ENCODE measurements around the gene WDR41. TPM values are rescaled to one million over a fixed set of nuclear protein-coding genes. Genes with fewer than 3 reads are reported as not detected.

The WDR41 gene
- total and polyA plus RNA-seq, 12 donors: 9.8 to 63.0 (median 34.4) TPM

GRCh38 chr5:77427998-77428397, 64.1 kb downstream of the WDR41 start:
- TF ChIP-seq CTCF (IDR thresholded peaks at IDR 0.05) (no peak), POLR2A (IDR thresholded peaks at IDR 0.05) (no peak)
- Histone ChIP-seq H3K4me3 (no peak overlapping the region), H3K27ac (no peak overlapping the region), H3K9me3 (replicated peaks in 1 of 3) (no peaks in the 10 kb centered on the region), H3K27me3 (no peaks in the 10 kb centered on the region), H3K4me1 (replicated peaks in 1 of 2) (peaks cover 0 to 17% of the 10 kb centered on the region in 2 donors), H3K36me3 (replicated peaks in 1 of 2) (peaks cover 0 to 19% of the 10 kb centered on the region in 2 donors)
- no peak for DNase-seq
- intact Hi-C loops (cut with DNase I): no loop called here

- peaks cover 0 to 6% of the 10 kb centered on the region in 2 donors for H3K36me3 ChIP-seq (replicated peaks in 1 of 2)
- WGBS, 4 donors: 57 to 80% (median 59%) methylated on average over 2 of the region's 2 CpGs
- no peaks in the 10 kb centered on the region for H3K9me3 ChIP-seq (replicated peaks in 1 of 3)
- peaks cover 0 to 17% of the 10 kb centered on the region in 2 donors for H3K4me1 ChIP-seq (replicated peaks in 1 of 2)
- no peak for DNase-seq
- no peak overlapping the region for H3K27ac ChIP-seq
- H3K4me3 ChIP-seq: no peak overlapping the region
- H3K27me3 ChIP-seq: no peaks in the 10 kb centered on the region
- TF ChIP-seq POLR2A (IDR thresholded peaks at IDR 0.05): no peak
- TF ChIP-seq CTCF (IDR thresholded peaks at IDR 0.05): no peak
- intact Hi-C loops (cut with DNase I): no loop called here
Measured at GRCh38 chr5:77426670-77427069, 65.4 kb downstream of the WDR41 start.

GRCh38 chr5:77425998-77426659, 66.0 kb downstream of the WDR41 start:
- no peaks in the 10 kb centered on the region for H3K27me3 ChIP-seq
- H3K27ac ChIP-seq: no peak overlapping the region
- no peak overlapping the region for H3K4me3 ChIP-seq
- peaks cover 0 to 1% of the 10 kb centered on the region in 2 donors for H3K36me3 ChIP-seq (replicated peaks in 1 of 2)
- TF ChIP-seq CTCF (IDR thresholded peaks at IDR 0.05) (no peak), POLR2A (IDR thresholded peaks at IDR 0.05) (no peak)
- H3K9me3 ChIP-seq (replicated peaks in 1 of 3): no peaks in the 10 kb centered on the region
- peak in 1 of 7 donors; percentile 4 for DNase-seq
- WGBS, 4 donors: 52 to 68% (median 60%) methylated on average over 8 of the region's 8 CpGs
- peaks cover 0 to 17% of the 10 kb centered on the region in 2 donors for H3K4me1 ChIP-seq (replicated peaks in 1 of 2)
- intact Hi-C loops (cut with DNase I): no loop called here

- TF ChIP-seq CTCF (IDR thresholded peaks at IDR 0.05) (no peak), POLR2A (IDR thresholded peaks at IDR 0.05) (no peak)
- no peak overlapping the region for H3K27ac ChIP-seq
- no peak for DNase-seq
- no peaks in the 10 kb centered on the region for H3K27me3 ChIP-seq
- H3K9me3 ChIP-seq (replicated peaks in 1 of 3): no peaks in the 10 kb centered on the region
- no peaks in the 10 kb centered on the region for H3K36me3 ChIP-seq (replicated peaks in 1 of 2)
- intact Hi-C loops (cut with DNase I): no loop called here
- H3K4me1 ChIP-seq (replicated peaks in 1 of 2): peaks cover 0 to 17% of the 10 kb centered on the region in 2 donors
- 93 to 97% (median 96%) methylated on average over 5 of the region's 5 CpGs for WGBS, 4 donors
- no peak overlapping the region for H3K4me3 ChIP-seq
Measured at GRCh38 chr5:77425420-77425819, 66.7 kb downstream of the WDR41 start.
